Thyroid gland (tissue), 4 donors: ENCODE data around the gene GLP1R.

Experiments used
- POLR2A ChIP-seq, 2 donors: fragments of 450-650 bp; IDR thresholded peaks; one replicate each; pipeline ENCODE4 v1.6.1; 2017; ENCODE audit warnings: antibody characterized with exemption in 2 of 2, mild to moderate bottlenecking in 2 of 2, moderate library complexity in 1 of 2
- TF ChIP-seq, protein P1 (sequence below), 6 experiments: fragments of 200-600 bp in 3 of 6; fragments of 450-650 bp in 3 of 6; sonication (generic) in 3 of 6; IDR thresholded peaks; one replicate each; pipeline ENCODE4 v1.5.1; 2016 to 2019; ENCODE audit warnings: antibody characterized with exemption in 6 of 6, mild to moderate bottlenecking in 2 of 6, inconsistent platforms in 1 of 6, moderate library complexity in 1 of 6

DNA sequence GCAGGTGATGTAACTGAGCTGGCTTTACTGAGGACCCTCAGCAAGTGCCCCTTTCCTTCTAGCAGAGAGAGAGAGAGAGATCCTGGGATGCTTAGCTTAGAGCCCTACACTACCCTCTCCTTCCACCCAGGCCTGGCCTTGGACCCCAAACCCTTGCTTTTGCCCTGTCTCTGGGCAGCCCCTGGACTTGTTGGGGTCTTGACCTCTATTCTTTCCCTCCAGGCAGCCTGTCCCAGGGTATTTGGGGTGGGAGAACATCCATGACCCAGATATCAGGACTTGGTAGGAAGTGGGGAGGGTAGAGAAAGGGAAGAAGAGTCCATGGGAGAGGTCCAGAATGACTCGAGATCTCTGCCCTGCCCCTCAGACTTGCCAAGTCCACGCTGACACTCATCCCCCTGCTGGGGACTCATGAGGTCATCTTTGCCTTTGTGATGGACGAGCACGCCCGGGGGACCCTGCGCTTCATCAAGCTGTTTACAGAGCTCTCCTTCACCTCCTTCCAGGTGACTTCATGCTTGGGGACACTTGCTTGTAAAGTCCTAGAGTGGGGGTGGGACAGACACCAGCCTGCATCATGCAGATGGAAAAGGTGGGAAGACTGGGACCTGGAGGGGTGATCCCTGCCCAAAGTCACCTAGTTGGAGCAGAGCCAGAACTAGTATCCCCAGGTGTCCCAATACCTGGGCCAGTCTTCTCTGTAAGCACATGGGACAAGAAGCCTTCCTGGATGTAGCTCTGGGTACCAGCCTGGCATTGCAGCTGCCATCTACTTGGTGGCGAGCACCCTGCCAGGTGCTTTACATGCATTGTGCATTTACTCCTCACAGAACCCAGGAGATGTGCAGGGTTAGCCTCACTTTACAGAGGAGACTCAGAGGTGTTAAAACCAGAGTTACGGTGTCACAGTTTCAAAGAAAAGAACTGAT is 30.9 kb downstream of the GLP1R start:
- TF ChIP-seq, protein P1, sequence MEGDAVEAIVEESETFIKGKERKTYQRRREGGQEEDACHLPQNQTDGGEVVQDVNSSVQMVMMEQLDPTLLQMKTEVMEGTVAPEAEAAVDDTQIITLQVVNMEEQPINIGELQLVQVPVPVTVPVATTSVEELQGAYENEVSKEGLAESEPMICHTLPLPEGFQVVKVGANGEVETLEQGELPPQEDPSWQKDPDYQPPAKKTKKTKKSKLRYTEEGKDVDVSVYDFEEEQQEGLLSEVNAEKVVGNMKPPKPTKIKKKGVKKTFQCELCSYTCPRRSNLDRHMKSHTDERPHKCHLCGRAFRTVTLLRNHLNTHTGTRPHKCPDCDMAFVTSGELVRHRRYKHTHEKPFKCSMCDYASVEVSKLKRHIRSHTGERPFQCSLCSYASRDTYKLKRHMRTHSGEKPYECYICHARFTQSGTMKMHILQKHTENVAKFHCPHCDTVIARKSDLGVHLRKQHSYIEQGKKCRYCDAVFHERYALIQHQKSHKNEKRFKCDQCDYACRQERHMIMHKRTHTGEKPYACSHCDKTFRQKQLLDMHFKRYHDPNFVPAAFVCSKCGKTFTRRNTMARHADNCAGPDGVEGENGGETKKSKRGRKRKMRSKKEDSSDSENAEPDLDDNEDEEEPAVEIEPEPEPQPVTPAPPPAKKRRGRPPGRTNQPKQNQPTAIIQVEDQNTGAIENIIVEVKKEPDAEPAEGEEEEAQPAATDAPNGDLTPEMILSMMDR (IDR thresholded peaks at IDR 0.05), result no peak
- TF ChIP-seq POLR2A (IDR thresholded peaks at IDR 0.05), result no peak
